BJ (cell line): ENCODE measurements around the gene ATG7. TPM values are rescaled to one million over a fixed set of nuclear protein-coding genes. Genes with fewer than 3 reads are reported as not detected.

Source experiments
- CTCF ChIA-PET: fragments of 350-600 bp; formaldehyde crosslinking; extraction: SDS; loops from one replicate; lab custom pipeline; 2021; ENCODE audit warnings: antibody characterized with exemption, inconsistent platforms; lab: Yijun Ruan, JAX
- POLR2A ChIA-PET: fragments of 300-600 bp; sonication (Branson Sonifier 250); formaldehyde crosslinking; extraction: SDS; loops from one replicate; lab custom pipeline; 2021; ENCODE audit warnings: antibody characterized with exemption; lab: Charles Lee
- DNase-seq: peaks from one replicate; pipeline ENCODE4 v3.0.0-alpha.2; 2011; ENCODE audit warnings: low read depth
- H3K27me3 ChIP-seq: 2 replicates; pipeline ENCODE4 v1.6.0; 2011; ENCODE audit warnings: low read length; ENCODE audit not compliant: control insufficient read depth, insufficient read depth
- H3K36me3 ChIP-seq: 2 replicates; pipeline ENCODE4 v1.5.1; 2011; ENCODE audit warnings: low read length; ENCODE audit not compliant: control insufficient read depth, insufficient read depth
- H3K4me3 ChIP-seq: 2 replicates; pipeline ENCODE4 v1.5.1; 2011; ENCODE audit warnings: low read depth, mild to moderate bottlenecking, control low read depth, low read length
- polyA plus RNA-seq: library from polyadenylated mRNA; depleted of rRNA; stranded (reverse); fragments of >200 nt; gene quantifications from 2 replicates; pipeline ENCODE4 v1.2.3, GENCODE V29; 2011
- TF ChIP-seq, protein P1 (sequence below): IDR thresholded peaks from 2 replicates; pipeline ENCODE4 v1.5.1; 2011; ENCODE audit warnings: low read depth, mild to moderate bottlenecking, control low read depth, inconsistent platforms, low read length, moderate library complexity; ENCODE audit not compliant: insufficient read depth

Gene ATG7
- polyA plus RNA-seq, 1 experiment, result 26.2 TPM

DNA sequence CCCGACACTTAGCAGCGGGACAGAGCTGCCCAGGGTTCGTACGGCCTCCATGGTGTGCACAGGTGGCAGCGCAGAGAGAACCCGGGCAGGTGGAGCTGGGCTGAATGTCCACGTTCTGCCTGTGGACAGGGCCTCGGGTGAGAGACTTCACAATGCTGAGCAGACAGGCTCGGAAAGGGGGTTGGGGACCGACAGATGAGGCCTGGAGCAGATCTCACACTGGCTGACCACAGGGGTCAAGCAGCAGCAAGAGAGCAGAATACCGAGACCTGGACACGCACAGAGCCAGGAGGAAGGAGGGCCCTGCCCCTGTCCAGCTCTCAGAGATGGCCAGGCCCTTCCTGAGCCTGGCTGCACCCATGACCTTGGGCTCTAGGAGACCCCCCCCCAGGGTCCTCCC, 288.5 kb downstream of the ATG7 start:
- no peak for DNase-seq
- Histone ChIP-seq H3K36me3 (peaks cover 35% of the 10 kb centered on the region), H3K4me3 (no peak overlapping the region), H3K27me3 (no peaks in the 10 kb centered on the region)
- TF ChIP-seq, protein P1, sequence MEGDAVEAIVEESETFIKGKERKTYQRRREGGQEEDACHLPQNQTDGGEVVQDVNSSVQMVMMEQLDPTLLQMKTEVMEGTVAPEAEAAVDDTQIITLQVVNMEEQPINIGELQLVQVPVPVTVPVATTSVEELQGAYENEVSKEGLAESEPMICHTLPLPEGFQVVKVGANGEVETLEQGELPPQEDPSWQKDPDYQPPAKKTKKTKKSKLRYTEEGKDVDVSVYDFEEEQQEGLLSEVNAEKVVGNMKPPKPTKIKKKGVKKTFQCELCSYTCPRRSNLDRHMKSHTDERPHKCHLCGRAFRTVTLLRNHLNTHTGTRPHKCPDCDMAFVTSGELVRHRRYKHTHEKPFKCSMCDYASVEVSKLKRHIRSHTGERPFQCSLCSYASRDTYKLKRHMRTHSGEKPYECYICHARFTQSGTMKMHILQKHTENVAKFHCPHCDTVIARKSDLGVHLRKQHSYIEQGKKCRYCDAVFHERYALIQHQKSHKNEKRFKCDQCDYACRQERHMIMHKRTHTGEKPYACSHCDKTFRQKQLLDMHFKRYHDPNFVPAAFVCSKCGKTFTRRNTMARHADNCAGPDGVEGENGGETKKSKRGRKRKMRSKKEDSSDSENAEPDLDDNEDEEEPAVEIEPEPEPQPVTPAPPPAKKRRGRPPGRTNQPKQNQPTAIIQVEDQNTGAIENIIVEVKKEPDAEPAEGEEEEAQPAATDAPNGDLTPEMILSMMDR, result no peak
- CTCF ChIA-PET, result interaction anchor here (0.9 to 4.2 kb wide), 4 partner anchors 23 to 181 kb away, joined by 3 to 20 read pairs (median 3); no protein-coding TSS in a partner anchor
- POLR2A ChIA-PET, result interaction anchor here (0.5 to 0.7 kb wide), 2 partner anchors 40 to 247 kb away, joined by 4 read pairs; no protein-coding TSS in a partner anchor

DNA sequence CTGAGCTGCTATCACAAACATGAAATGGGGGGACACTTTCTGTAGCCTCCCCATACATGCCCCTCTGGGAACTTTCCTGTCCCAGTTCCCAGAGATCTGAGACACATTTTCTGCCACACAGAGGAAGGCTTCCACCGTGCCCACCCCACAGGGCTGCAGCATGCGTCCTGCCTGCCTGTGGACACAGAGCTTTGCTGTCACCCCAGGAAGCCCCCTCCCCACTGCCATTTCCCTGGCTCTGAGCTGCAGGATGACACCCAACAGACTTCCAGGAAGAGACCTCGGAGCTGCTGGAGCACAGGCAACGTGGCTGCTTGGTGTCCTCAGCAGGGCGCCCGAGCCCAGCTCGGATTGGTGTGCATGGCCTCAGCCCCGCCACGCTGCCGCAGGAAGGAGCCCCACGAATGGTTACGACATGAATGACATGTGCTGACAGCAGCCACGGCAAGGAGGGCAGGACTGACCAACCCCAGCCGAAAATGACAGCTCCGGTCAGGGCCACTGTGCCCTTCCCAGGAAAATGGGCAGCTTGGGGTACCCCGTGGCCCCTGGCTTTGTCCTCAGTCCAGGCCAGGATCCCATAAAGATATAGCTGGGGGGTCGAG, 290.2 kb downstream of the ATG7 start:
- Histone ChIP-seq H3K36me3 (peaks cover 37% of the 10 kb centered on the region), H3K4me3 (no peak overlapping the region), H3K27me3 (no peaks in the 10 kb centered on the region)
- ChIA-PET CTCF (interaction anchor here (1.0 to 4.2 kb wide), 3 partner anchors 9 to 242 kb away, joined by 3 to 20 read pairs (median 6); no protein-coding TSS in a partner anchor), POLR2A (interaction anchor here (0.7 kb wide), 1 partner anchor 10 kb away, joined by 12 read pairs; no protein-coding TSS in a partner anchor)
- no peak for DNase-seq
- TF ChIP-seq, protein P1, result no peak

DNA sequence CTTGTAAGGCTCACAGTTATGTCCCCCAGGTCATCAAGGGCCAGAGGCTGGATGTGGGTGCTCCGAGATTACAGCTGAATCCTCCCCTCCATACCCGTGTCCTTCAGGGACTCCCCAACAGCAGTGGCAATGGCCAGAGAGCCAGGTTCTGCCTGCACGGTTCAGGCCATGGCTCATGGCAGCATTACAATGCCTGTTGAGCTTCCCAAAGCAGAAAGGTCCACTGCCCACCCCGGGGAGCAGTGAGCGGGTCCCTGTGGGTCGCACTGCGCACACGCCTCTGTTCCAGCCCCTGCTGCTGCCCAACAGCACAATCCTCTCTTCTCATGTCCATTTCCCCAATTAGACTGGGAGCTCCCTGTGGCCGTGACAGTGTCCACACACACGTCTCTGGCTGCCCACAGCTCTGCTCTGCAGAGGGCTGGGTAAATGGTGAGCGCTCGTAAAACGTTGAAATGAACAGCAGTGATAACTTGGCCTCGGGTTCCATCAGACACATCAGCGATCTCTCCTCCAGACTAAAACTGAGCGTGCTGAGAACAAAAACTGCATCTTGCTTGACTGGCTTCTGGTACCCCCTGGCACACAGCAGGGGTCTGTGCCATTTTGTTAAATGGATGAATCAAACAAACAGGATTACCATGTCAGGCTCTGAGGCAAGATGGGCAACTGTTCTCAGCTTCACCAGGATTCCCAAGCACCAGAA, 291.1 kb downstream of the ATG7 start:
- Histone ChIP-seq H3K36me3 (peaks cover 35% of the 10 kb centered on the region), H3K4me3 (no peak overlapping the region), H3K27me3 (no peaks in the 10 kb centered on the region)
- DNase-seq, result no peak
- TF ChIP-seq, protein P1, result no peak
- ChIA-PET POLR2A (no interaction called here), CTCF (interaction anchor here (0.6 to 4.2 kb wide), 5 partner anchors 10 to 241 kb away, joined by 3 to 20 read pairs (median 3); no protein-coding TSS in a partner anchor)

DNA sequence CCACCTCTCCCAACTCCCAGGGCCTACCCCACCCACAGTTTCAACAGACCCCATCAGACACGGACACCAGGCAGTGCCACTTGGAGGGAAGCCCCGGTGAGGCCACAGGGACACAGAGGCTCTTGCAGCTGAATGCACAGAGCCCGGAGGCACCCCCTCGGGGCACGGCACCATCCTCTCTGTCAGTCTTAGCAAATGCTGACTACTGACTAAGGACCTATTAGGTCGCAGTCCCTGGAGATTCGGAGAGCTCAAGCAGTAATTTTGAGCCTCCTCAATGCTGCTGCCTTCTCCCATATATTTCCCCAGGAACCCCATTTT, 291.6 kb downstream of the ATG7 start:
- no peaks in the 10 kb centered on the region for H3K27me3 ChIP-seq
- ChIA-PET CTCF (interaction anchor here (0.6 to 0.9 kb wide), 2 partner anchors 32 to 88 kb away, joined by 3 read pairs; no protein-coding TSS in a partner anchor), POLR2A (no interaction called here)
- DNase-seq, result no peak
- peaks cover 31% of the 10 kb centered on the region for H3K36me3 ChIP-seq
- TF ChIP-seq, protein P1, result no peak
- no peak overlapping the region for H3K4me3 ChIP-seq

DNA sequence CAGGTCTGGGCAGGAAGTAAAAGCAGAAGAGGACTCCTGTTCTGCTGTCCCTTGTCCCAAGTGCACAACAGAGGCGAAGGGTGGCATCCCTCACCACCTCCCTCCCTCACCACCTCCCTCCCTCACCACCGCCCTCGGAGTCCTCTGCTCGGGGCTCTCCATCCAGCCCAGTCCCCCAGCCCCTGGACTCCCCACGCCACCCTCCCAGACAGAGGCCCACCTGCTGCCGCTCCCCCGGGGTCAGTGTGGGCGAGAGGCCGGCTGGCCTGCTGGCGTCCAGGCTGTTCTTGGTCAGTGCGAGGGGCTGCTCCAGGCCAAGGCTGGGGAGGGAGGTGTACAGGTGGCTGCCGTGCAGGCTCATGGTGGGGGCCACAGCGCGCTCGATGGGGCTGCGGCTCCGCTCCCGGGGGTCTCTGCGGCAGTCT, 292.4 kb downstream of the ATG7 start:
- Histone ChIP-seq H3K27me3 (no peaks in the 10 kb centered on the region), H3K4me3 (no peak overlapping the region), H3K36me3 (peaks cover 27% of the 10 kb centered on the region)
- DNase-seq, result no peak
- POLR2A ChIA-PET, result no interaction called here
- CTCF ChIA-PET, result no interaction called here
- TF ChIP-seq, protein P1, result no peak
